ENCODE data around the gene TMEM151A. TPM values are rescaled to one million over a fixed set of nuclear protein-coding genes. Genes with fewer than 3 reads are reported as not detected.

TMEM151A gene
- total RNA-seq, 1 donor from 2014 or later, result 2.1 TPM

GRCh38 chr11:66323684-66324083 is 32.0 kb downstream of the TMEM151A start:
- Mint-ChIP-seq H3K27ac (no peak overlapping the region), H3K9me3 (peaks cover 6% of the 10 kb centered on the region), H3K4me3 (no peak overlapping the region), H3K36me3 (no peaks in the 10 kb centered on the region), H3K4me1 (ENCODE audit: unreplicated experiment) (peaks cover 33% of the 10 kb centered on the region), H3K27me3 (no peaks in the 10 kb centered on the region)
- DNase-seq (ENCODE audit: extremely low spot score, unreplicated experiment), result no peak
- TF ChIP-seq CTCF (conservative IDR thresholded peaks at IDR 0.05), result no peak

GRCh38 chr11:66324664-66325063 is 33.0 kb downstream of the TMEM151A start:
- Mint-ChIP-seq H3K27me3 (no peaks in the 10 kb centered on the region), H3K36me3 (no peaks in the 10 kb centered on the region), H3K4me1 (ENCODE audit: unreplicated experiment) (peaks cover 28% of the 10 kb centered on the region), H3K9me3 (peaks cover 6% of the 10 kb centered on the region), H3K27ac (peak overlapping the region; percentile 23), H3K4me3 (no peak overlapping the region)
- TF ChIP-seq CTCF (conservative IDR thresholded peaks at IDR 0.05), result no peak
- no peak for DNase-seq (ENCODE audit: extremely low spot score, unreplicated experiment)

- no peak for DNase-seq (ENCODE audit: extremely low spot score, unreplicated experiment)
- no peak for TF ChIP-seq CTCF (conservative IDR thresholded peaks at IDR 0.05)
- H3K27ac Mint-ChIP-seq, result no peak overlapping the region
- H3K9me3 Mint-ChIP-seq, result peaks cover under 1% of the 10 kb centered on the region
- H3K36me3 Mint-ChIP-seq, result no peaks in the 10 kb centered on the region
- H3K4me3 Mint-ChIP-seq, result no peak overlapping the region
- no peaks in the 10 kb centered on the region for H3K27me3 Mint-ChIP-seq
- H3K4me1 Mint-ChIP-seq (ENCODE audit: unreplicated experiment), result peaks cover 32% of the 10 kb centered on the region
These were observed 33.6 kb downstream of the TMEM151A start for GRCh38 chr11:66325263-66325671.

GRCh38 chr11:66326261-66327111 is 34.8 kb downstream of the TMEM151A start:
- H3K4me1 Mint-ChIP-seq (ENCODE audit: unreplicated experiment), result peaks cover 32% of the 10 kb centered on the region
- DNase-seq (ENCODE audit: extremely low spot score, unreplicated experiment), result no peak
- no peak overlapping the region for H3K27ac Mint-ChIP-seq

More at GRCh38 chr11:66326261-66327111, 34.8 kb downstream of the TMEM151A start:
- H3K27me3 Mint-ChIP-seq, result no peaks in the 10 kb centered on the region
- H3K4me3 Mint-ChIP-seq, result no peak overlapping the region
- no peaks in the 10 kb centered on the region for H3K9me3 Mint-ChIP-seq
- TF ChIP-seq CTCF (conservative IDR thresholded peaks at IDR 0.05), result no peak
- no peaks in the 10 kb centered on the region for H3K36me3 Mint-ChIP-seq
